ENCODE data around the gene C4orf17. TPM values are rescaled to one million over a fixed set of nuclear protein-coding genes. Genes with fewer than 3 reads are reported as not detected.

The C4orf17 gene
- total RNA-seq, 2 experiments from 2014 or later, result not detected

GRCh38 chr4:99586797-99587196, 76.0 kb downstream of the C4orf17 start:
- Histone ChIP-seq H3K9me3 (ENCODE audit: control insufficient read depth in 1 of 2, insufficient read depth in 1 of 2, low read length in 2 of 2) (no peaks in the 10 kb centered on the region), H3K4me3 (ENCODE audit: low read length) (no peak overlapping the region), H3K4me1 (ENCODE audit: insufficient read depth, low read length) (no peaks in the 10 kb centered on the region), H3K27me3 (ENCODE audit: control insufficient read depth in 1 of 2, insufficient read depth in 2 of 2, low read length in 2 of 2) (peaks cover 0 to 4% of the 10 kb centered on the region in 2 experiments), H3K36me3 (ENCODE audit: insufficient read depth, low read length) (no peaks in the 10 kb centered on the region), H3K27ac (ENCODE audit: low read depth in 1 of 2, low read length in 2 of 2) (no peak overlapping the region)
- TF ChIP-seq CTCF (IDR thresholded peaks at IDR 0.05), result no peak
- ChIA-PET POLR2A (no interaction called here), CTCF (no interaction called here)
- ATAC-seq (ENCODE audit: poor library complexity) (no peak), DNase-seq (no peak)
- Mint-ChIP-seq H3K36me3 (ENCODE audit: low read depth) (no peaks in the 10 kb centered on the region), H3K9me3 (no peaks in the 10 kb centered on the region), H3K4me3 (no peak overlapping the region), H3K27ac (no peak overlapping the region), H3K27me3 (peaks cover 19% of the 10 kb centered on the region), H3K4me1 (ENCODE audit: low read depth) (no peaks in the 10 kb centered on the region)
- intact Hi-C loops (cut with DNase I, micrococcal nuclease), result no loop called here

GRCh38 chr4:99587309-99587708, 76.5 kb downstream of the C4orf17 start:
- peaks cover 14% of the 10 kb centered on the region for H3K27me3 Mint-ChIP-seq
- H3K36me3 ChIP-seq (ENCODE audit: insufficient read depth, low read length), result no peaks in the 10 kb centered on the region
- no peak overlapping the region for H3K27ac Mint-ChIP-seq
- no peaks in the 10 kb centered on the region for H3K4me1 Mint-ChIP-seq (ENCODE audit: low read depth)
- ChIA-PET CTCF (no interaction called here), POLR2A (no interaction called here)
- intact Hi-C loops (cut with DNase I, micrococcal nuclease), result no loop called here
- ATAC-seq (ENCODE audit: poor library complexity) (no peak), DNase-seq (no peak)
- H3K4me3 Mint-ChIP-seq, result no peak overlapping the region
- H3K4me1 ChIP-seq (ENCODE audit: insufficient read depth, low read length), result no peaks in the 10 kb centered on the region
- no peak overlapping the region for H3K27ac ChIP-seq (ENCODE audit: low read depth in 1 of 2, low read length in 2 of 2)
- H3K4me3 ChIP-seq (ENCODE audit: low read length), result no peak overlapping the region
- no peaks in the 10 kb centered on the region for H3K9me3 ChIP-seq (ENCODE audit: control insufficient read depth in 1 of 2, insufficient read depth in 1 of 2, low read length in 2 of 2)
- H3K36me3 Mint-ChIP-seq (ENCODE audit: low read depth), result no peaks in the 10 kb centered on the region
- H3K9me3 Mint-ChIP-seq, result no peaks in the 10 kb centered on the region
- peaks cover 0 to 4% of the 10 kb centered on the region in 2 experiments for H3K27me3 ChIP-seq (ENCODE audit: control insufficient read depth in 1 of 2, insufficient read depth in 2 of 2, low read length in 2 of 2)
- no peak for TF ChIP-seq CTCF (IDR thresholded peaks at IDR 0.05)

DNA sequence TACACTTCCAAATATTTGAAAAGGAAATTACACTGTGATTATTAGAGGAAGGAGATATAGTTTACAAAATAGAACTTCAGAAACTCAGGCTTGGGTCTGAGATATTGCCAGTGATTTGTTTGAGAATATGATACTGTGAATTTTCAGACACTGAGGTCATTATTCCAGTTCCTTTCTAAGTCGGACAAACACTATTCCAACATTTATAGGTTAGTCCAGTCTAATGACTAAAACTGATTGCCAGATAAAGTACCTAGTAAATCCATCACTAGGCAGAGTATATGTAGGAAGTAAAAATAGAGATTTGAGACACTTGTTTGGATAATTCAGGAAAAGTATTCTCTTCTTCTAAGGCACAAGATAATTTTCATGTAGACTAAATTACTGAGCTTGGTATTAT, 77.0 kb downstream of the C4orf17 start:
- no peak for TF ChIP-seq CTCF (IDR thresholded peaks at IDR 0.05)
- CTCF ChIA-PET, result no interaction called here
- no peaks in the 10 kb centered on the region for H3K36me3 Mint-ChIP-seq (ENCODE audit: low read depth)
- H3K27ac Mint-ChIP-seq, result no peak overlapping the region
- DNase-seq (no peak), ATAC-seq (ENCODE audit: poor library complexity) (no peak)
- H3K27me3 Mint-ChIP-seq, result peaks cover 9% of the 10 kb centered on the region
- Histone ChIP-seq H3K27ac (ENCODE audit: low read depth in 1 of 2, low read length in 2 of 2) (no peak overlapping the region), H3K4me3 (ENCODE audit: low read length) (no peak overlapping the region), H3K9me3 (ENCODE audit: control insufficient read depth in 1 of 2, insufficient read depth in 1 of 2, low read length in 2 of 2) (no peaks in the 10 kb centered on the region), H3K4me1 (ENCODE audit: insufficient read depth, low read length) (no peaks in the 10 kb centered on the region), H3K27me3 (ENCODE audit: control insufficient read depth in 1 of 2, insufficient read depth in 2 of 2, low read length in 2 of 2) (peaks cover 0 to 4% of the 10 kb centered on the region in 2 experiments), H3K36me3 (ENCODE audit: insufficient read depth, low read length) (no peaks in the 10 kb centered on the region)
- H3K9me3 Mint-ChIP-seq, result no peaks in the 10 kb centered on the region
- POLR2A ChIA-PET, result no interaction called here
- intact Hi-C loops (cut with DNase I, micrococcal nuclease), result no loop called here
- no peak overlapping the region for H3K4me3 Mint-ChIP-seq
- no peaks in the 10 kb centered on the region for H3K4me1 Mint-ChIP-seq (ENCODE audit: low read depth)
